Activated T-cell treated with anti-CD3 and anti-CD28 coated beads for 1 hour (primary cell): ENCODE results near the gene ARID2.

Experiments
- DNase-seq: peaks from one replicate; pipeline ENCODE4 v3.0.0-alpha.2; 2020; ENCODE audit warnings: low read depth

The ARID2 gene

GRCh38 chr12:45852508-45852907 lies 123.0 kb downstream of the ARID2 start:
- DNase-seq: no peak

- DNase-seq: no peak
These were observed 124.0 kb downstream of the ARID2 start for GRCh38 chr12:45853550-45853949.

GRCh38 chr12:45863332-45863731 lies 133.8 kb downstream of the ARID2 start:
- no peak for DNase-seq

GRCh38 chr12:45866299-45866698 lies 136.8 kb downstream of the ARID2 start:
- DNase-seq: no peak

- DNase-seq: no peak
These were observed 142.9 kb downstream of the ARID2 start for GRCh38 chr12:45872446-45872845.

- no peak for DNase-seq
These were observed 147.6 kb downstream of the ARID2 start for GRCh38 chr12:45877069-45877468.

GRCh38 chr12:45878630-45879255 lies 149.2 kb downstream of the ARID2 start:
- no peak for DNase-seq

GRCh38 chr12:45879363-45879895 lies 149.9 kb downstream of the ARID2 start:
- DNase-seq: no peak

- DNase-seq: no peak
These were observed 151.0 kb downstream of the ARID2 start for GRCh38 chr12:45880533-45880932.

- no peak for DNase-seq
These were observed 153.7 kb downstream of the ARID2 start for GRCh38 chr12:45883187-45883586.

GRCh38 chr12:45886685-45887084 lies 157.2 kb downstream of the ARID2 start:
- DNase-seq: no peak

GRCh38 chr12:45887544-45887943 lies 158.0 kb downstream of the ARID2 start:
- no peak for DNase-seq

GRCh38 chr12:45890276-45890675 lies 160.8 kb downstream of the ARID2 start:
- no peak for DNase-seq

- no peak for DNase-seq
These were observed 163.7 kb downstream of the ARID2 start for GRCh38 chr12:45893240-45893639.

- no peak for DNase-seq
These were observed 166.5 kb downstream of the ARID2 start for GRCh38 chr12:45895961-45896360.

GRCh38 chr12:45898094-45898493 lies 168.6 kb downstream of the ARID2 start:
- no peak for DNase-seq

- DNase-seq: no peak
These were observed 178.4 kb downstream of the ARID2 start for GRCh38 chr12:45907955-45908354.

- DNase-seq: no peak
These were observed 179.7 kb downstream of the ARID2 start for GRCh38 chr12:45909041-45909713.

GRCh38 chr12:45912774-45913173 lies 183.3 kb downstream of the ARID2 start:
- DNase-seq: no peak

GRCh38 chr12:45913631-45914030 lies 184.1 kb downstream of the ARID2 start:
- no peak for DNase-seq

GRCh38 chr12:45914090-45914489 lies 184.6 kb downstream of the ARID2 start:
- DNase-seq: no peak

GRCh38 chr12:45915405-45915804 lies 185.9 kb downstream of the ARID2 start:
- DNase-seq: no peak

- no peak for DNase-seq
These were observed 189.3 kb downstream of the ARID2 start for GRCh38 chr12:45918818-45919217.

GRCh38 chr12:45928309-45928708 lies 198.8 kb downstream of the ARID2 start:
- no peak for DNase-seq
